DMS53 (cell line): ENCODE results near the gene TFDP1.

Experiments
- DNase-seq: peaks from one replicate; lab custom pipeline; 2025; lab: John Stamatoyannopoulos, UW

The TFDP1 gene

GRCh38 chr13:113666951-113667701, 82.6 kb downstream of the TFDP1 start, which contains the start of gene GRK1:
Gene GRK1 (plus strand): TSS chr13:113667219. CDS start chr13:113667387, 168 bp downstream.
- no peak for DNase-seq

GRCh38 chr13:113667771-113668490, 83.4 kb downstream of the TFDP1 start:
- no peak for DNase-seq

GRCh38 chr13:113668491-113668971, 84.0 kb downstream of the TFDP1 start:
- DNase-seq, result no peak

GRCh38 chr13:113669231-113669754, 84.7 kb downstream of the TFDP1 start:
- no peak for DNase-seq

- no peak for DNase-seq
Observed at GRCh38 chr13:113669755-113670341, 85.3 kb downstream of the TFDP1 start.

GRCh38 chr13:113670541-113670940, 86.0 kb downstream of the TFDP1 start:
- no peak for DNase-seq

GRCh38 chr13:113671066-113672001, 86.8 kb downstream of the TFDP1 start:
- DNase-seq, result no peak

GRCh38 chr13:113672002-113672651, 87.6 kb downstream of the TFDP1 start:
- DNase-seq, result no peak
